KMS-11 (cell line): ENCODE measurements around the gene SLC25A28.
"Not testable (repeated sequence)": the region's sequence is repeated elsewhere in the genome, so short reads cannot be mapped to it uniquely, and the experiment has no call there.

Experiments
- H2AFZ ChIP-seq: fragments of 200-600 bp; sonication (generic); 2 replicates; pipeline ENCODE4 v1.6.1; 2016; ENCODE audit warnings: antibody characterized with exemption, mixed run types, low read depth
- H3K27ac ChIP-seq: fragments of 200-600 bp; sonication (generic); 2 replicates; pipeline ENCODE4 v1.6.1; 2016; ENCODE audit warnings: mild to moderate bottlenecking, mixed run types
- H3K27me3 ChIP-seq: fragments of 200-600 bp; sonication (generic); 2 replicates; pipeline ENCODE4 v1.6.1; 2017; ENCODE audit warnings: mild to moderate bottlenecking, low read depth, mixed run types, moderate library complexity; ENCODE audit not compliant: insufficient read depth
- H3K36me3 ChIP-seq: fragments of 200-600 bp; sonication (generic); 2 replicates; pipeline ENCODE4 v1.6.1; 2017; ENCODE audit warnings: mild to moderate bottlenecking, mixed run types; ENCODE audit not compliant: insufficient read depth
- H3K4me1 ChIP-seq: fragments of 200-600 bp; sonication (generic); 2 replicates; pipeline ENCODE4 v1.6.1; 2016; ENCODE audit warnings: mild to moderate bottlenecking, low read depth, mixed run types; ENCODE audit not compliant: poor library complexity, severe bottlenecking
- H3K4me2 ChIP-seq: fragments of 200-600 bp; sonication (generic); 2 replicates; pipeline ENCODE4 v1.7.0; 2016; ENCODE audit warnings: mild to moderate bottlenecking, mixed run types
- H3K4me3 ChIP-seq: fragments of 200-600 bp; sonication (generic); IDR thresholded peaks from 2 replicates; pipeline ENCODE4 v1.6.1; 2017; ENCODE audit warnings: low read depth, low read length, mixed read lengths; ENCODE audit not compliant: insufficient read depth
- H3K79me2 ChIP-seq: fragments of 200-600 bp; sonication (generic); 2 replicates; pipeline ENCODE4 v1.6.1; 2016; ENCODE audit warnings: low read depth, mixed run types; ENCODE audit not compliant: insufficient read depth
- H3K9ac ChIP-seq: fragments of 200-600 bp; sonication (generic); 2 replicates; pipeline ENCODE4 v1.6.1; 2016; ENCODE audit warnings: mild to moderate bottlenecking, mixed run types
- H4K20me1 ChIP-seq: fragments of 200-600 bp; sonication (generic); 2 replicates; pipeline ENCODE4 v1.6.1; 2016; ENCODE audit warnings: mild to moderate bottlenecking, mixed run types; ENCODE audit not compliant: insufficient read depth
- TF ChIP-seq, protein P1 (sequence below): fragments of 200-600 bp; sonication (generic); conservative IDR thresholded peaks from 2 replicates; pipeline ENCODE4 v1.6.1; 2017; ENCODE audit warnings: low read depth, mild to moderate bottlenecking, antibody characterized with exemption, low read length, moderate library complexity, mixed read lengths

Gene SLC25A28

DNA sequence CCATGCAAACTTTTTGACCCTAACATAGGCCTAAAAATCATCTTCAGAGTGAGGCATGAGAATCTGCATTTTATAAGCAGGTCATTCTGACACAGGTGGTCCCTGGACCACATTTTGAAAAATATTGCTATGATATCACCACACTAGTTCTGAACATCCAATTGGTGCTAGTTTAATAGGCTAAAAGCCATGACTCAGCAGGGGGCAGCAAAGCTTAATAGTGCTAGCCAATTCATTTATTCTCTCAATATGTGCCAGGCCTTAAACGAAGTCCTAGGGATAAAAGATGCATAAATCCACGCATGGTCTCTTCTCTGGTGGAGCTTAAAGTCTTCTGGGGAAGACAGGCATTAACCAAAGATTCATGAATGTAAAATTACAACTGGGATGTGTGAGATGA is 10.2 kb upstream of the SLC25A28 start:
- TF ChIP-seq, protein P1, sequence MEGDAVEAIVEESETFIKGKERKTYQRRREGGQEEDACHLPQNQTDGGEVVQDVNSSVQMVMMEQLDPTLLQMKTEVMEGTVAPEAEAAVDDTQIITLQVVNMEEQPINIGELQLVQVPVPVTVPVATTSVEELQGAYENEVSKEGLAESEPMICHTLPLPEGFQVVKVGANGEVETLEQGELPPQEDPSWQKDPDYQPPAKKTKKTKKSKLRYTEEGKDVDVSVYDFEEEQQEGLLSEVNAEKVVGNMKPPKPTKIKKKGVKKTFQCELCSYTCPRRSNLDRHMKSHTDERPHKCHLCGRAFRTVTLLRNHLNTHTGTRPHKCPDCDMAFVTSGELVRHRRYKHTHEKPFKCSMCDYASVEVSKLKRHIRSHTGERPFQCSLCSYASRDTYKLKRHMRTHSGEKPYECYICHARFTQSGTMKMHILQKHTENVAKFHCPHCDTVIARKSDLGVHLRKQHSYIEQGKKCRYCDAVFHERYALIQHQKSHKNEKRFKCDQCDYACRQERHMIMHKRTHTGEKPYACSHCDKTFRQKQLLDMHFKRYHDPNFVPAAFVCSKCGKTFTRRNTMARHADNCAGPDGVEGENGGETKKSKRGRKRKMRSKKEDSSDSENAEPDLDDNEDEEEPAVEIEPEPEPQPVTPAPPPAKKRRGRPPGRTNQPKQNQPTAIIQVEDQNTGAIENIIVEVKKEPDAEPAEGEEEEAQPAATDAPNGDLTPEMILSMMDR = no peak
- no peak overlapping the region for H3K4me3 ChIP-seq
- no peaks in the 10 kb centered on the region for H3K4me1 ChIP-seq
- no peaks in the 10 kb centered on the region for H3K27me3 ChIP-seq
- no peaks in the 10 kb centered on the region for H3K79me2 ChIP-seq
- no peak overlapping the region for H3K9ac ChIP-seq
- no peak overlapping the region for H2AFZ ChIP-seq
- no peaks in the 10 kb centered on the region for H4K20me1 ChIP-seq
- no peak overlapping the region for H3K27ac ChIP-seq
- H3K4me2 ChIP-seq = no peak overlapping the region
- no peaks in the 10 kb centered on the region for H3K36me3 ChIP-seq

DNA sequence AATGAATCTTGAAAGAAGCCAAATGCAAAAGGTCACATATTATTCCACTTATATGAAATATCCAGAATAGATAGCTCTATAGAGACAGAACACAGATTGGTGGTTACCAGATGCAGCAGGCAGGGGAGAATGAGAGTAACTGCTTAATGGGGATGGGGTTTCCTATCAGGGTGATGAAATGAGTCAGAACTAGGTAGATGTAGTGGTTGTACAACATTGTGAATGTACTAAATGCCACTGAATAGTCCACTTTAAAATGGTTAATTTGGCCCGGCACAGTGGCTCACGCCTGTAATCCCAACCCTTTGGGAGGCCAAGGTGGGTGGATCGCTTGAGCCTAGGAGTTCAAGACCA is 9.4 kb upstream of the SLC25A28 start:
- Histone ChIP-seq H3K27ac (no peak overlapping the region), H3K79me2 (no peaks in the 10 kb centered on the region), H3K4me1 (no peaks in the 10 kb centered on the region), H3K27me3 (no peaks in the 10 kb centered on the region), H2AFZ (no peak overlapping the region), H4K20me1 (no peaks in the 10 kb centered on the region), H3K9ac (no peak overlapping the region), H3K4me3 (no peak overlapping the region), H3K36me3 (no peaks in the 10 kb centered on the region), H3K4me2 (no peak overlapping the region)
- TF ChIP-seq, protein P1 = no peak

DNA sequence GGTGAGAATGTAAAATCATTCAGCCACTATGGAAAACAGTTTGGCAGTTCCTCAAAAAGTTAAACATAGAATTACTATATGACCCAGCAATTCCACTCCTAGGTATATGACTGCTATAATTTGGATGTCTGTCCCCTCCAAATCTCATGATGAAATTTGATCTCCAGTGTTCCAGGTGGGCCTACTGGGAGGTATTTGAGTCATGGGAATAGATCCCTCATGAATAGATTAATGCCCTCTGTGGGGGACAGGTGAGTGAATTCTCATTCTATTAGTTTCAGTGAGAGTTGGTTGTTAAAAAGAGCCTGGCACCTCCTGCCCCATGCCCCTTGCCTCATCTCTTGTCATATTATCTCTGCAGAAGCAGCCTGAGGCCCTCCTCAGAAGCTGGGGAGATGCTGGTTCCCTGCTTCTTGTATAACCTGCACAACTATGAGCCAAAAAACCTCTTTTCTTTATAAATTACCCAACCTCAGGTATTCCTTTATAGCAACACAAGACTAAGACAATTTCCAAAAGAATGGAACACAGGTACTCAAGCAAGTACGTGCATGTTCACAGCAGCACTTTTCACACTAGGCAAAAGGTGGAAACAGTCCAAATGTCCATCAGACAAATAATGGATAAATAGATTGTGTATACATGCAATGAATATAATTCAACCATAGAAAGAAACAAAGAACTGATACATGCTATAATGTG is 8.8 kb upstream of the SLC25A28 start:
- no peaks in the 10 kb centered on the region for H3K4me1 ChIP-seq
- no peaks in the 10 kb centered on the region for H3K36me3 ChIP-seq
- no peak overlapping the region for H3K27ac ChIP-seq
- no peaks in the 10 kb centered on the region for H3K27me3 ChIP-seq
- no peak overlapping the region for H3K9ac ChIP-seq
- H3K79me2 ChIP-seq = no peaks in the 10 kb centered on the region
- TF ChIP-seq, protein P1 = no peak
- H3K4me2 ChIP-seq = no peak overlapping the region
- no peaks in the 10 kb centered on the region for H4K20me1 ChIP-seq
- H2AFZ ChIP-seq = no peak overlapping the region
- H3K4me3 ChIP-seq = no peak overlapping the region

DNA sequence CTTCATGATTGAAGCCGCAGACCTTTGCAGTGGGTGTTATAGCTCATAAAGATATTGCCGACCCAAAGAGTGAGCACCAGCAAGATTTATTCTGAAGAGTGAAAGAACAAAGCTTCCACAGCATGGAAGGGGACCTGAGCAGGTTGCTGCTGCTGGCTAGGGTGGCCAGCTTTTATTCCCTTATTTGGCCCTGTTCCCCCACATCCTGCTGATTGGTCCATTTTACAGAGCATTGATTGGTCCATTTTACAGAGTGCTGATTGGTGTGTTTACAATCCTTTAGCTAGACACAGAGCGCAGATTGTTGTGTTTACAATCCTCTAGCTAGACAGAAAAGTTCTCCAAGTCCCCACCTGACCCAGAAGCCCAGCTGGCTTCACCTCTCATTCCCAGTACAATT is 4.9 kb upstream of the SLC25A28 start:
- not testable (repeated sequence) for H3K36me3 ChIP-seq, H3K27ac ChIP-seq, H3K79me2 ChIP-seq, H3K27me3 ChIP-seq, H3K4me3 ChIP-seq, H3K4me2 ChIP-seq, H3K9ac ChIP-seq, H2AFZ ChIP-seq, H3K4me1 ChIP-seq, H4K20me1 ChIP-seq

DNA sequence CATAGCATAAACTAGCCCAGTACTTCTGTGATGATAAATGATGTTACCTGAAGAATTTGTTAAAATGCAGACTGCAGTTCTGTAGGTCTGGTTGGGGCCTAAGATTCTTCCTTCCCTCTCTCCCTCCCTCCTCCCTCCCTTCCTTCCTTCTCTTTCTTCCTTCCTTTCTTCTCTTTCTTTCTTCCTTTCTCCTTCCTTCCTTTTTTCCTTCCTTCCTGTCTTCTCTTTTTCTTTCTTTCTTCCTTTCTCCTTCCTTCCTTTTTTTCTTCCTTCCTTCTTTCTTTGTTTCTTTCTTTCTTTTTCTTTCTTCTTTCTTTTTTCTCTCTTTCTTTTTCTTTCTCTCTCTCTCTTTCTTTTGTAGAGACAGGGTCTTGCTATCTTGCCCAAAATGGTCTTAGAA is 3.7 kb upstream of the SLC25A28 start:
- Histone ChIP-seq H4K20me1 (no peaks in the 10 kb centered on the region), H3K4me1 (peaks cover 10% of the 10 kb centered on the region), H3K36me3 (no peaks in the 10 kb centered on the region), H3K27me3 (no peaks in the 10 kb centered on the region), H3K79me2 (peaks cover 11% of the 10 kb centered on the region; the same call in 1 of the 2 replicates), H3K4me2 (no peak overlapping the region), H3K9ac (no peak overlapping the region), H3K27ac (no peak overlapping the region), H2AFZ (no peak overlapping the region), H3K4me3 (no peak overlapping the region)
- TF ChIP-seq, protein P1 = no peak
